ENCODE measurements around the gene DOK4.

DNA sequence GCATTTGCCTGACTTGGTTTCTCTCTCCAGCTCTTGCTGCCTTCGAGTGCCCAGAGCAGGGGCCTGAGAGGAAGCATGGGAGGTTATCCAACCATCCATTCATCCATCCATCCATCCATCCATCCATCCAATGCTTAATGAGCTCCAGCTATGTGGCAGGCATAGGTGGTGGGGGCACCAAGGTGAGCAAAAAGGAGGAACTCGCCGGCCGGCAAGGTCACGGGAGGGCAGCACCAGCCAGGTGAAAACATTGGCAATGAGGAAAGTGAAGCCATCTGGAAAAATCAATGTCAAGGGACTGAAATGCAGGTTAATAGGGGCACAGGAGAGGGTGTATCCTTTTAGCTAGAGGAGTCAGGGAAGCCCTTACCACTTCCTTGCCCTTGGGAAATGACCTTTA lies 18.2 kb upstream of the DOK4 start:
- TF ChIP-seq, protein P1, sequence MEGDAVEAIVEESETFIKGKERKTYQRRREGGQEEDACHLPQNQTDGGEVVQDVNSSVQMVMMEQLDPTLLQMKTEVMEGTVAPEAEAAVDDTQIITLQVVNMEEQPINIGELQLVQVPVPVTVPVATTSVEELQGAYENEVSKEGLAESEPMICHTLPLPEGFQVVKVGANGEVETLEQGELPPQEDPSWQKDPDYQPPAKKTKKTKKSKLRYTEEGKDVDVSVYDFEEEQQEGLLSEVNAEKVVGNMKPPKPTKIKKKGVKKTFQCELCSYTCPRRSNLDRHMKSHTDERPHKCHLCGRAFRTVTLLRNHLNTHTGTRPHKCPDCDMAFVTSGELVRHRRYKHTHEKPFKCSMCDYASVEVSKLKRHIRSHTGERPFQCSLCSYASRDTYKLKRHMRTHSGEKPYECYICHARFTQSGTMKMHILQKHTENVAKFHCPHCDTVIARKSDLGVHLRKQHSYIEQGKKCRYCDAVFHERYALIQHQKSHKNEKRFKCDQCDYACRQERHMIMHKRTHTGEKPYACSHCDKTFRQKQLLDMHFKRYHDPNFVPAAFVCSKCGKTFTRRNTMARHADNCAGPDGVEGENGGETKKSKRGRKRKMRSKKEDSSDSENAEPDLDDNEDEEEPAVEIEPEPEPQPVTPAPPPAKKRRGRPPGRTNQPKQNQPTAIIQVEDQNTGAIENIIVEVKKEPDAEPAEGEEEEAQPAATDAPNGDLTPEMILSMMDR (IDR thresholded peaks at IDR 0.05) = no peak
- TF ChIP-seq POLR2A (IDR thresholded peaks at IDR 0.05) = no peak

Data from uterus (tissue), 2 donors.